Esophagus muscularis mucosa (tissue), 4 donors: Measurements from ENCODE around the gene AHRR. TPM values are rescaled to one million over a fixed set of nuclear protein-coding genes. Genes with fewer than 3 reads are reported as not detected.

Experiments used
- DNase-seq: peaks from one replicate; pipeline ENCODE4 v3.0.0-alpha.2; 2017; ENCODE audit errors: extremely low spot score
- H3K27ac ChIP-seq, 4 donors: fragments of 200-600 bp; sonication (generic); replicated peaks in 1 of 4; 1 replicate in 3 of 4; 2 replicates in 1 of 4; pipeline ENCODE4 v1.5.1; 2016 to 2019; ENCODE audit warnings: mild to moderate bottlenecking in 1 of 4
- H3K27me3 ChIP-seq, 4 donors: fragments of 200-600 bp; sonication (generic); one replicate each; pipeline versions ENCODE4 v1.5.1 to v1.6.0; 2016 to 2019
- H3K36me3 ChIP-seq, 4 donors: fragments of 200-600 bp; sonication (generic); one replicate each; pipeline ENCODE4 v1.5.1; 2016 to 2019
- H3K4me1 ChIP-seq, 4 donors: fragments of 200-600 bp; sonication (generic); one replicate each; pipeline ENCODE4 v1.5.1; 2016 to 2019
- H3K4me3 ChIP-seq, 4 donors: fragments of 200-600 bp; sonication (generic); 1 replicate in 2 of 4; 2 replicates in 2 of 4; pipeline ENCODE4 v1.5.1; 2016 to 2019; ENCODE audit warnings: mild to moderate bottlenecking in 4 of 4, moderate library complexity in 1 of 4
- H3K9me3 ChIP-seq, 4 donors: fragments of 200-600 bp; sonication (generic); 1 replicate in 3 of 4; 2 replicates in 1 of 4; pipeline ENCODE4 v1.5.1; 2016 to 2019
- CTCF ChIP-seq, 3 experiments: fragments of 200-600 bp in 2 of 3; fragments of 450-650 bp in 1 of 3; sonication (generic) in 2 of 3; IDR thresholded peaks; one replicate each; pipeline ENCODE4 v1.5.1; 2017 to 2019; ENCODE audit warnings: antibody characterized with exemption in 3 of 3, mild to moderate bottlenecking in 2 of 3, moderate library complexity in 1 of 3
- EP300 ChIP-seq: sonication (generic); formaldehyde crosslinking; IDR thresholded peaks from one replicate; pipeline ENCODE4 v1.6.1; 2017; ENCODE audit warnings: antibody characterized with exemption
- POLR2A ChIP-seq: fragments of 450-650 bp; IDR thresholded peaks from one replicate; pipeline ENCODE4 v1.6.1; 2017; ENCODE audit warnings: antibody characterized with exemption, moderate library complexity, mild to moderate bottlenecking, low read depth
- POLR2AphosphoS5 ChIP-seq, 2 donors: sonication (generic); formaldehyde crosslinking; IDR thresholded peaks; one replicate each; pipeline ENCODE4 v1.6.1; 2017; ENCODE audit warnings: antibody characterized with exemption in 2 of 2
- WGBS: methylation state at CpG from one replicate; pipeline ENCODE4 v1.1.5; 2018; 5-methylcytosine and 5-hydroxymethylcytosine counted together
- intact Hi-C: fragments of 100-400 bp; cut with DNase I; formaldehyde crosslinking; loops from one replicate; pipeline ENCODE4 v1.15.1; 2023
- total RNA-seq, 4 donors: library from RNA; depleted of rRNA; stranded (reverse); fragments of >200 nt; gene quantifications; one replicate each; pipeline versions ENCODE4 v1.1.0 to v1.2.1, GENCODE V29; 2016

AHRR gene
- total RNA-seq, 4 donors from 2014 or later, result 0.33 to 5.5 (median 0.86) TPM

- 92% methylated on average over 7 of the region's 7 CpGs for WGBS
- H3K9me3 ChIP-seq, result no peaks in the 10 kb centered on the region
- intact Hi-C loops, result no loop called here
These were observed 4.6 kb downstream of the AHRR start for GRCh38 chr5:326109-326508.

GRCh38 chr5:329121-329735 is 7.7 kb downstream of the AHRR start:
- Histone ChIP-seq H3K9me3 (no peaks in the 10 kb centered on the region), H3K4me1 (no peaks in the 10 kb centered on the region), H3K36me3 (no peaks in the 10 kb centered on the region), H3K27me3 (peaks cover 0 to 16% (median 0%) of the 10 kb centered on the region in 4 donors), H3K4me3 (no peak overlapping the region), H3K27ac (no peak overlapping the region)
- intact Hi-C loops, result no loop called here
- no peak for TF ChIP-seq CTCF (IDR thresholded peaks at IDR 0.05)
- no peak for TF ChIP-seq EP300
- no peak for TF ChIP-seq POLR2AphosphoS5 (IDR thresholded peaks at IDR 0.05)
- TF ChIP-seq POLR2A, result no peak
- WGBS, result 83% methylated on average over 4 of the region's 4 CpGs
- DNase-seq, result no peak

More at GRCh38 chr5:326109-326508, 4.6 kb downstream of the AHRR start:
- no peaks in the 10 kb centered on the region for H3K36me3 ChIP-seq
- TF ChIP-seq EP300 (no peak), CTCF (IDR thresholded peaks at IDR 0.05) (no peak), POLR2AphosphoS5 (IDR thresholded peaks at IDR 0.05) (no peak), POLR2A (no peak)
- peaks cover 10 to 20% (median 17%) of the 10 kb centered on the region in 4 donors for H3K4me1 ChIP-seq
- H3K4me3 ChIP-seq, result no peak overlapping the region
- no peak overlapping the region for H3K27ac ChIP-seq
- H3K27me3 ChIP-seq, result peaks cover 0 to 42% (median 14%) of the 10 kb centered on the region in 4 donors
- no peak for DNase-seq

GRCh38 chr5:329768-330167 is 8.3 kb downstream of the AHRR start:
- DNase-seq, result no peak
- no peaks in the 10 kb centered on the region for H3K9me3 ChIP-seq
- H3K4me1 ChIP-seq, result no peaks in the 10 kb centered on the region
- TF ChIP-seq POLR2AphosphoS5 (IDR thresholded peaks at IDR 0.05) (no peak), EP300 (no peak), CTCF (IDR thresholded peaks at IDR 0.05) (no peak), POLR2A (no peak)
- H3K36me3 ChIP-seq, result no peaks in the 10 kb centered on the region
- no peak overlapping the region for H3K27ac ChIP-seq
- no peak overlapping the region for H3K4me3 ChIP-seq
- intact Hi-C loops, result no loop called here
- 83% methylated on average over 1 of the region's 1 CpG for WGBS
- peaks cover 0 to 13% (median 0%) of the 10 kb centered on the region in 4 donors for H3K27me3 ChIP-seq

GRCh38 chr5:332843-333242 is 11.3 kb downstream of the AHRR start:
- TF ChIP-seq EP300 (no peak), CTCF (IDR thresholded peaks at IDR 0.05) (no peak)
- Histone ChIP-seq H3K4me3 (no peak overlapping the region), H3K27ac (no peak overlapping the region), H3K36me3 (no peaks in the 10 kb centered on the region), H3K27me3 (peaks cover 0 to 20% (median 0%) of the 10 kb centered on the region in 4 donors), H3K9me3 (no peaks in the 10 kb centered on the region), H3K4me1 (no peaks in the 10 kb centered on the region)
- intact Hi-C loops, result no loop called here
- DNase-seq, result no peak
- 89% methylated on average over 5 of the region's 5 CpGs for WGBS

- H3K27me3 ChIP-seq, result peaks cover 0 to 20% (median 0%) of the 10 kb centered on the region in 4 donors
- H3K36me3 ChIP-seq, result no peaks in the 10 kb centered on the region
- intact Hi-C loops, result no loop called here
- TF ChIP-seq CTCF (IDR thresholded peaks at IDR 0.05) (no peak), POLR2AphosphoS5 (IDR thresholded peaks at IDR 0.05) (no peak), POLR2A (no peak), EP300 (no peak)
- no peak overlapping the region for H3K27ac ChIP-seq
- WGBS, result 90% methylated on average over 2 of the region's 2 CpGs
- DNase-seq, result no peak
- H3K9me3 ChIP-seq, result no peaks in the 10 kb centered on the region
- H3K4me1 ChIP-seq, result no peaks in the 10 kb centered on the region
- no peak overlapping the region for H3K4me3 ChIP-seq
These were observed 12.4 kb downstream of the AHRR start for GRCh38 chr5:333945-334344.
